NCI-H524 treated with DMSO at 0.1 percent for 48 hours (cell line): ENCODE measurements around the gene DEFB126.
"Not testable (repeated sequence)": the region's sequence is repeated elsewhere in the genome, so short reads cannot be mapped to it uniquely, and the experiment has no call there.

Experiments
- DNase-seq: peaks from one replicate; lab custom pipeline; 2025; lab: John Stamatoyannopoulos, UW

DEFB126 gene

GRCh38 chr20:142290-142689, at the start of gene DEFB126:
TSS of gene DEFB126 (plus strand) at chr20:142590. CDS start at chr20:142629, 39 bp downstream.
- DNase-seq = no peak

- DNase-seq = no peak
Measured at GRCh38 chr20:93641-94040, 48.7 kb upstream of the DEFB126 start.

- no peak for DNase-seq
Measured at GRCh38 chr20:95215-95614, 47.2 kb upstream of the DEFB126 start.

GRCh38 chr20:97691-98090, 44.7 kb upstream of the DEFB126 start:
- not testable (repeated sequence) for DNase-seq

GRCh38 chr20:101975-102374, 40.4 kb upstream of the DEFB126 start:
- DNase-seq = no peak

GRCh38 chr20:103456-103855, 38.9 kb upstream of the DEFB126 start:
- no peak for DNase-seq

GRCh38 chr20:112396-112795, 30.0 kb upstream of the DEFB126 start:
- DNase-seq = no peak

GRCh38 chr20:117518-117917, 24.9 kb upstream of the DEFB126 start:
- DNase-seq = no peak

- not testable (repeated sequence) for DNase-seq
Measured at GRCh38 chr20:129786-130323, 12.5 kb upstream of the DEFB126 start.

- DNase-seq = peak; percentile 31
Measured at GRCh38 chr20:137668-138490, 4.5 kb upstream of the DEFB126 start.

- DNase-seq = no peak
Measured at GRCh38 chr20:145877-146276, 3.5 kb downstream of the DEFB126 start.

- no peak for DNase-seq
Measured at GRCh38 chr20:152131-152530, 9.7 kb downstream of the DEFB126 start.

GRCh38 chr20:157154-157553, 14.8 kb downstream of the DEFB126 start, which contains the start of gene DEFB127:
TSS of gene DEFB127 (plus strand) at chr20:157454. CDS start at chr20:157545, 91 bp downstream.
- no peak for DNase-seq

GRCh38 chr20:164618-165017, 22.2 kb downstream of the DEFB126 start:
- DNase-seq = no peak

- DNase-seq = no peak
Measured at GRCh38 chr20:168876-169275, 26.5 kb downstream of the DEFB126 start.

- no peak for DNase-seq
Measured at GRCh38 chr20:184288-184687, 41.9 kb downstream of the DEFB126 start.

- DNase-seq = no peak
Measured at GRCh38 chr20:187733-188132, 45.3 kb downstream of the DEFB126 start.

- no peak for DNase-seq
Measured at GRCh38 chr20:189611-190010, 47.2 kb downstream of the DEFB126 start, which contains the start of gene DEFB128. TSS of gene DEFB128 (minus strand) at chr20:189711. CDS start at chr20:189623, 88 bp downstream.
